SKM-1 treated with dmso at 0.1 percent for 144 hours (cell line): ENCODE measurements around the gene HOXD3.

Experiments used
- DNase-seq: peaks from one replicate; lab custom pipeline; 2025; ENCODE audit not compliant: unreplicated experiment; lab: John Stamatoyannopoulos, UW

The HOXD3 gene

DNA sequence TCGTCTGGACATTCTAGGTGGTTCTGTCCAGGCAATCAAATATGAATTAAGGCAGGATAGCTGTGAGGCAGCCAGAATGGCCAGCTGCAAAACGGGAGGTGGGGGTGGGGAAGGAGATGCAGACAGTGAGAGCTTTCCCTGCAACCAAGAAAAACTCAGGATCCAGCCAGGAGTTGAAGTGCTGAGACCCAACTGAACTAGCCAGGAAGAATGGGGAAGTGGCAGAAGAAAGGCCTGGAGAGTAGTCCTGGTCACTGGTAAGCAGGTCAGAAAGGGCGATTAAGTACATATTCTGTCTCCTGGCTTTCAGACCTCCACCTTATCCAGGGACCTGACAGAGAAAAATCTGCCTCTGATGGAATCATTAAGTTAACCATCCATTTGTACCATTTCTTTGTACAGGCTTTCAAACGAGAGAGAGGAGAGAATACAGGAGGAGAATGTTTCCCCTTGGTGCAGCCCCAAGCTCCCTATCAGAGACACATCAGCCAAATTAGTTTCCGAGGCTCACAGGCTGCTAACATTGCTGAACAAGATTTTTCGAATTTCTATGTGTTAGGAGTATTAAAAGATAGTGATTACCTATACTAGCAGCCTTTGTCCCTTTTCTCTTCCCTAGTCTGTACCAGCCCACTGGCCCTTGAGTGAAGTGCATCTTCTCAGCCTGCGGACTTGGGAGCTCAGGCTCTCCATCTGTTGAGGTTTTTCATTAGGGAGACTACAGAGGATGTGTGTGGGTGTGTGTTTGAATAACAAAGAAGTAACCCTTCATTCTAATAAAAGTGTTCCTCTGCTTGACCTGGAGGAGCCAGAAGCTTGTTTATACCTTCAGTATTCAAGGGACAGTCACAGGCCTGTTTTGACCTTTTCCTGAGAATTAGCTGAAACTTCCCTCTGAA lies 18.9 kb downstream of the HOXD3 start:
- no peak for DNase-seq

DNA sequence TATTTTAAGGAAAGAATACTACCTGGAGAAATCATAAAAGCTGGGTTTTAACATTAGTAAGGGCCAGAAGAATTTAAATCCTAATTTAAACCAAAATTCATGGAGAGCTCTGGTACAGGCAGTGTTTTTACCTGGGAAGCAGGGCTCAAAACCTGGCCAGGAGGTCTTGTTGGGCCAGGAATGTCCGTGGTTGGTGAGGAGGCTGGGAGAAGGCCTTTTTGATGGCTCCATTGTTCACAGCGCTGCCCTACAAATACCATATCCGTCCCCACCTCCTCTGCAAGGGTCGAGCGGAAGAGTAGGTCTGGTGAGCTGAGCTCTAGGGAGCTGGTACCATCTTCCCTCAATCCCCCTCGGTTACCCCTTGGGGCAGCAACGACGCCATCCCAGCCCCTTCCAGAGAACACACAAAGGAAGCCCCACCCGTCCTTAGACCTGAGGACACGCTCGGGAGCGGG lies 20.5 kb downstream of the HOXD3 start:
- no peak for DNase-seq

DNA sequence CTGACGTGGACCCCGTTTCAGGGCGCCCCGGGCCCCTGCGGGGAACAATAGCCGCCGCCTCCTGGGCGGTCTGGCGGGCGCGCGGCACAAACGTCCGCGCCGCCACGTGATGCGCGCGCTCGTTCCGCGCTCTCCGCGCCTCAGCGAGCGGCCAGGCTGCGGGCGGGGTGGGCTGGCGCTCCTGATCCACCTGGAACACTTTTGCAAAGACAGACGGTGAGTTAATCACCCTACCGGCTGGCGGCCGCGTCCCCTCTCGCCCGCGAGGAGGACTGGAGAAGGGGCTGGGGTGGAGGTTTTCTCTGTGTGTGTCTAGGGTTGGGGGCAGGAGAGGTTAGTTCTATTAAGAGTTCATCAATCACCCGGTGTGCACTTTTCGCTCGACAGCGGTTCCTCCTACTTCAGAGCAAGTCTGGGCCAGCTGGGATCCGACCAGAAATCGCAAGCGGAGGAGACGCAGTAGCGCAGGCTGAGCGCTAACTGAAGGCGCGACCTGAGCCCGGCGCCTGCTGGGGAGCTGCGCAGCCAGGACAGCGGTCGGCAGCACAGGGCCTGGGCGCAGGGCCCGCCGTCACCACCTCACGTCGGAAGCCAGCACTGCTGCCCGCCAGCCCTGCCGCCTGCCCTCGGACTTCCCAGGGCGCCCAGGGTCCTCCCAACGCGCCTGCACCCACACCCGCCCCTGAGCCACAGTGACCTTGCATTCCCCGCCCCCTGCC lies 21.1 kb downstream of the HOXD3 start:
- no peak for DNase-seq

DNA sequence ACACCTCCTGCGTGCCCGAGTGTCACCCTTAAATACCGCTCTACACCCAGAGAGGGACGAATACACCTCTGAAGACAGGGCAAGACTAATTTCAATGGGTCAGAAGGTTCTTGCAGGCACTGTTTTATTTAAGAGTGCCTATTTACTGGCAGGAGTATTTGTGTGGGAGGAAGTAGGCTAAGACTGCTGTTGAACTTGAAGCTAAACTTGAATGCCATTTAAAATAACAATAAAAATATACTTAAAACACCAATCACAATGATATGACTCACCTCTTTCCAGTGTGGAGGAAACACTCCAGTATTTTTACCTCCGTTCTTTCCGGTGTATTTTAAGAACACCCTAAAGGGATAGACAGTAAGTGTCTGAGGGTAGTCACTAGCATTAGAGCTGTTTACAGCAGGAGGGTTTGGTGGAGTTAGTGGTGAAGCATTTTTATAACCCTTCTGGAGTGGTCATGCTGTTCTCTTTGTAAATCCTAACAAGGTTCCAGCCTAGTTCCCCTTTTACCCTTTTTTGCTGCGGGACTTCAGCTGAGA lies 21.7 kb downstream of the HOXD3 start:
- DNase-seq, result no peak

DNA sequence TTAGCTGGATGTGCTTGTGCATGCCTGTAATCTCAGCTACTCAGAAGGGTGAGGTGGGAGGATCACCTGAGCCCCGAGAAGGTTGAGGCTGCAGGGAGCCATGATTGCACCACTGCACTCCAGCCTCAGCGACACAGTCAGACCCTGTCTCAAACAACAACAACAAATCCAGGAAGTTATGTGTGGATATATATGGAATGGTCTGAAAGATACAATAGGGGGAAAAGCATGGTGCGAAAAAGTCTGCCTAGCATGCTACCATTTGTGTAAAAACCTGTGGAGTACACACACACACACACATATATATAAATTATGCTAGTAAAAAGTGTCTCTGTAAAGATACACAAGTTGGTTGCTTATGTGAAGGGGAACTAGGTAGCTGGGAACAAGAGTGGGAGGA lies 24.4 kb downstream of the HOXD3 start:
- no peak for DNase-seq

DNA sequence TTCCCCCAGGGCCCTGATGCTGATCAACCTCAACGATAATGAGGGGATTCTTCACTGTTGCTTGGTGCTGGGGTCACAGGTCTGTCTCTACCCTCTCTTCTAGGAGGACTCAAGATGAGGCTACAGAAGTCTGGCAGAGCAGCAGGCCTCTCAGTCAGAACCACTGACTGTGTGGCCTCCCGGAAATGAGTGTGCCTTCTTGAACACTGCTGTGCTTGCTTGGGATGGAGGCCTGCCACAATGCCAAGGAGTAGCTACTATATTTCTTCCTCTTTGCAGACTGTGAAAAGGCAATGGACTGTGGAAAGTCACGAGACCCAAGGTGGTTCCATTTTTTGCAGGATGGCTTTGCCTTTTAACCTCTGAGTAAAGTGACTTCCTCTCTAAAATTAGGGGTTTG lies 25.6 kb downstream of the HOXD3 start:
- no peak for DNase-seq

DNA sequence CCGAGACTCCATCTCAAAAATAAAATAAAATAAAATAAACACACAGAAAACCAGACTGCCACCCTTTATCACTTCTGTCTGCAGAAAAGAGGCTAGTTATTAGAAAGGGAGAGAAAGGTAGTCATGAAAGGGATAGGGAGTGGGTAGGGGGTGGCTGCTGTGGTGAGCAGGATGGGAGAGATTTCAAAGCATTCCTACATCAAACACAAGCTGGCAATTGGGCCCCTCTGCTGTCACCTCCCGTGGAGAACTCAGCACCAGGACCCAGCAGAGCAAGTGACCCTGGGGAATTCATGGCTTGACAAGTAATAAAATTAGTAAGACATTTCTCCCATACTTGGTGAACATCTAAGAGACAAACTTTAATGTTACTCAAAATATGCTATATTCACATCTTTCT lies 27.6 kb downstream of the HOXD3 start:
- no peak for DNase-seq

DNA sequence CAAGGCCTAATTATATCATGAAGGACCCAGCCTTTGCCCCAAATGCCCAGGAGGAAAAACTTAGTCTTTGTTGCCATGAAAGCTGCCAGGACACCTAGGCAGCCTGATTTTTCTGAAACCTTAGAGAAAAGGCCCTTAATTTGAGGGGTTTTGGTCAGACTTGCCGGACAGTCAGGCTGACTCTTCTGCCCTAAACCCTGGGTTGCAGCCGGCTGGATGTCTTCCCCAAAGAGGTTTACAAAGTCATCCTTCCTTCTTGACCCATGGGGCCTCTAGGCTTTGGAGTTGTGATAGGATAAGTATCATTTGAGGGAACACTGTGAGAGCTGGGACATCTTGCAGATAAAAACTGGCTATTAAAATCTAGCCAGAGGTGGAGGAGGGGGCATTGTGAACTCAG lies 28.9 kb downstream of the HOXD3 start:
- DNase-seq, result no peak

DNA sequence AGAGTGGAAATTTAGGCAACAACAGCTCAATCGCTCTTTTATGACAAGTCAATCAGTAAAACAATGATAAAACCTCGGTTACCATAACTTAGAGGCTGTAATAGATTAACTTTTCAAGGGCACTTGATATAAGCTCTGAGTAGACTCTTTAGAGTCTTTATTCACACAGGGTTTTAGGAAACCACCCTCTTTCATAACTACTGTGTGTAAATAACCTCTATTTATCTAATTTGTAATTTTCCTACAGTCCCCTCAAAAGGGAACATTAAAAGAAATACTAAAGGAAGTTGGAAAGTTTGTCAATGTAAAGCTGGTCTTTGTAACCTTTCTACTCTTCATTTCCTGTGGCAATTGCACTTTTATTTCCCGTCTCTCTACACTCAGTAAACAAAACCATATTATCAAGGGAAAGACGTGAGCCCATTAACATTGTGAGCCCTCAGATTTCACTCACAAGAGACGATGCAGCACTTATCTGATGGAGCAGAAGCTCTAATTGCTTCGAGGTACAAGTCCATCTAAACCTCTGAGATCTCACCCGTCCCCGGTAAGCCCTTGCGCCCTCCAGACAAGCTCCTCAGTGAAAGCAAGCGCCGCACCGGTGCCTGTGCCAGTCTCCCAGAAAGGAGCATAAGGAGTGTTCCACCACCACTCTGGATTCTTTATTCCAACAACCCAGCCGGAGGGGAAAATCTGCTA lies 30.2 kb downstream of the HOXD3 start:
- DNase-seq, result no peak

DNA sequence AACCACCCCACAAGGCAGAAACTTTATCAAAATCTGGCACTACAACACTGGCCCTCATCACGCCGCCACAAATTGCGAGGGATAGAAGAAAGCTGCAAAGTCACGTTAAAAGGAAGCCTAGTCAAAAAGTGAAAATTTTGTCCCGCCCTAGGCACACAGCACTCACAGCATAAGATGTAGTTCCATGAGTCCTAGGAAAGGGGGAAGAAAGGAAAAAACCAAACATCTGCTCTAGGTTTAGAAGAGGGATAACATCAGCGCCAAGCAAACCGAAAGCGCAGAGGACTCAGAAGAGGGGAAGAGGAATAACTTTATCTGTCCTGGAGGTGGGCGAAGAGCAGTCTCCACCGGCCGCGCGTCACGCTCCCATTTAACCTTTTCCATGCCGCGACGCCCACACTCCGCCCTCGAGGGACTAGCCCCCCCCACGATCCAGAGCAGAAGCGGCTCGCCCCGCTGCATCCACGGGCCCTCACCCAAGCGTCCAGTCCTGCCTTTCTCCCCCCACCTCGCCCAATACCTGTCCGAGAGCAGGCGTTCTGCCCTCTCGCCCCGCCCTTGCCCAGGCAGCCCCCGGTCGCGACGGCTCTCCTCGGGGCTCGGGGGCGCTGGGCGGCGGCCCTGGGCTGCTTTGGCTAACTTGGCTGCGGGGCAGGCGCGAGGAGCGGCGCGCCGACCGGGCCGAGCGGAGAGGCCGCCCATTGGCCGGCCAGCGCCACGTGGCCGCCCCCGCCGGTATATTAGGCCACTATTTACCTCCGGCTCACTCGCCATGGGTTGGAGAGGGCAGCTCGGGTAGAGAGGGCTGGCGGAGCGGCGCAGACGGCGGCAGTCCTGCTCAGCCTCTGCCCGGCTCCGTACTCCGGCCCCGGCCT lies 31.0 kb downstream of the HOXD3 start, which contains the start of gene HOXD1:
HOXD1 (plus strand) TSS at position 770 of the 875 bp plus-strand sequence. CDS start 134 bp downstream, outside the sequence.
- no peak for DNase-seq

DNA sequence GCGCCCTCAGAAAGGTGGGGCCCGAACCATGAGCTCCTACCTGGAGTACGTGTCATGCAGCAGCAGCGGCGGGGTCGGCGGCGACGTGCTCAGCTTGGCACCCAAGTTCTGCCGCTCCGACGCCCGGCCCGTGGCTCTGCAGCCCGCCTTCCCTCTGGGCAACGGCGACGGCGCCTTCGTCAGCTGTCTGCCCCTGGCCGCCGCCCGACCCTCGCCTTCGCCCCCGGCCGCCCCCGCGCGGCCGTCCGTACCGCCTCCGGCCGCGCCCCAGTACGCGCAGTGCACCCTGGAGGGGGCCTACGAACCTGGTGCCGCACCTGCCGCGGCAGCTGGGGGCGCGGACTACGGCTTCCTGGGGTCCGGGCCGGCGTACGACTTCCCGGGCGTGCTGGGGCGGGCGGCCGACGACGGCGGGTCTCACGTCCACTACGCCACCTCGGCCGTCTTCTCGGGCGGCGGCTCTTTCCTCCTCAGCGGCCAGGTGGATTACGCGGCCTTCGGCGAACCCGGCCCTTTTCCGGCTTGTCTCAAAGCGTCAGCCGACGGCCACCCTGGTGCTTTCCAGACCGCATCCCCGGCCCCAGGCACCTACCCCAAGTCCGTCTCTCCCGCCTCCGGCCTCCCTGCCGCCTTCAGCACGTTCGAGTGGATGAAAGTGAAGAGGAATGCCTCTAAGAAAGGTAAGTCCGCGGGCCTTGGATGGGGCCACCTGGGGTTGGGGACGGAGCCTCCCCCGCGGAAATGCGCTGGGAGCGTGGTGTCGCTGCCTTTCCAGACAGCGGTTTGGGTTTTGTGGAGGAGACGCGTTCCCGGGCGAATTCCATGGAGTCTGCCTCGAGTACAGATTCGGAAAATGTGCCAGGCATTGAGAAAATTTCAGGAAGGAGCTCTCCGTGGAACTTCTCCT lies 31.9 kb downstream of the HOXD3 start:
- DNase-seq, result no peak

DNA sequence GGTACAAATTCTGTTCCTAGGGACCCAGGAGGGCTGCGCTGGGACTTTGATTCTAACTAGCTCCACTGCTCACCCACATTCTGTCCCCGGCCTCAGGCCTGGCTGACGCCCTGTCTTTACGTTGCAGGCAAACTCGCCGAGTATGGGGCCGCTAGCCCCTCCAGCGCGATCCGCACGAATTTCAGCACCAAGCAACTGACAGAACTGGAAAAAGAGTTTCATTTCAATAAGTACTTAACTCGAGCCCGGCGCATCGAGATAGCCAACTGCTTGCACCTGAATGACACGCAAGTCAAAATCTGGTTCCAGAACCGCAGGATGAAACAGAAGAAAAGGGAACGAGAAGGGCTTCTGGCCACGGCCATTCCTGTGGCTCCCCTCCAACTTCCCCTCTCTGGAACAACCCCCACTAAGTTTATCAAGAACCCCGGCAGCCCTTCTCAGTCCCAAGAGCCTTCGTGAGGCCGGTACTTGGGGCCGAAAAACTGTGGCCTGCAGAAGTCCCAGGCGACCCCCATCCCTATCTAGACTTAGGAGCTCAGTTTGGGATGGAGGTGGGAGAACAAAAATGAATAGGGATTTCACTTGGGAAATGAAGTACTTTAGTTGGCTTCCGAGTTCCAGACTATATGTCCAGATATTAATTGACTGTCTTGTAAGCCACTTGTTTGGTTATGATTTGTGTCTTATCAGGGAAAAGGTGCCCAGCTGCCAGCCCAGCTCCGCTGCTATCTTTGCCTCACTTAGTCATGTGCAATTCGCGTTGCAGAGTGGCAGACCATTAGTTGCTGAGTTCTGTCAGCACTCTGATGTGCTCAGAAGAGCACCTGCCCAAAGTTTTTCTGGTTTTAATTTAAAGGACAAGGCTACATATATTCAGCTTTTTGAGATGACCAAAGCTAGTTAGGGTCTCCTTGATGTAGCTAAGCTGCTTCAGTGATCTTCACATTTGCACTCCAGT lies 32.9 kb downstream of the HOXD3 start:
- no peak for DNase-seq

DNA sequence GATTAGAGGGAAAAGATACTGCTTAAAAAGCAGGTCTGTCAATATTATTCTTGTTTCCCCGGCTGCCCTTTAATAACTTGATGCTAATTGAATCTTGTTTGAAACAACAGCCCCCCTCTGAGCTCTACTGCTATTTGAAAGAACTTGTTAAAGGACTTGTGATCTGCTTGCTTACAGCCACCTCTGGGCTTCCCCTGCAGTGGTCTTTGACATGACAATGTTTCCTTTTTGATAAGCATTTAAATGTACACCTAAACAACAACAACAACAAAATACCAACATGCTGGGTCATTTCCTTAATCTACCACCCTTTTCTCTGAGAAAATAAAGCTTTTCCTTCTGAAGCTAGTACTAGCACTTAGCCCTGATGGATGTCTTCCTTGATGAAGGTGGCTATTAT lies 35.2 kb downstream of the HOXD3 start:
- no peak for DNase-seq

DNA sequence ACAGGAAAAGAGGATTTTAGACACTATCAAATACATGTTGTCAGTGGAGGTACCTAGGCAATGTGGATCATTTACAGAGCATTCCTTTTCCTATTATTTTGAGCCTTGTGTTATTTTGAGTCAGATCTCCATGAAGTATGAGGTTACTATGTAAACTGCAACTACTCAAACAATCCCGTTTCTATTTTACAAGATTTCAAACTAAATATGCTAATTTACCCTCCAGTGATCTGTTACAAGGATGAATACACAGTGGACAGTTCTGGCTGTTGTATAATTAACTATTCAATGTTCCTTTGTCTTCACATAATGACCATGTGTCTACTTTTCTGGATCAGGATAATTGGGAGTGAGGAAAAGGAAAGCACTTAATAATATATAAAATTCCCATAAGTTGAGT lies 35.9 kb downstream of the HOXD3 start:
- no peak for DNase-seq

DNA sequence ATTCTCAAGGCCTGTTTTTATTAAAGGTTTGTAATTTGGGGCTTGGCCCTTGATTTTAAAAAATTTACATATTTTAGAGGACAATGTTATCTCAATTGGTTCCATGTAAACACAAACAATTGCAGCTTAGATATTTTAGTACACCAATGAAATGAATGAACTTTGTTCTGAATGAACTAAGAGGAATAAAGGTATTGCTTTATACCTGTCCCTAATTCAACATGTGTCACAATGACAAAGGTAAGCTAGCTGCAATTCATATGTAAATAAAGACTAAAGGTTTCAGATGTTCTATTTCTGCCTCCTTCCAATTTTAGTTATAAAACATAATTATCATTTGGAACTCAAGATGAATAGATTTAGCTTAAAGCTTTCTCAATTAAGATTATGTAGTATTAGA lies 42.8 kb downstream of the HOXD3 start:
- DNase-seq, result no peak

DNA sequence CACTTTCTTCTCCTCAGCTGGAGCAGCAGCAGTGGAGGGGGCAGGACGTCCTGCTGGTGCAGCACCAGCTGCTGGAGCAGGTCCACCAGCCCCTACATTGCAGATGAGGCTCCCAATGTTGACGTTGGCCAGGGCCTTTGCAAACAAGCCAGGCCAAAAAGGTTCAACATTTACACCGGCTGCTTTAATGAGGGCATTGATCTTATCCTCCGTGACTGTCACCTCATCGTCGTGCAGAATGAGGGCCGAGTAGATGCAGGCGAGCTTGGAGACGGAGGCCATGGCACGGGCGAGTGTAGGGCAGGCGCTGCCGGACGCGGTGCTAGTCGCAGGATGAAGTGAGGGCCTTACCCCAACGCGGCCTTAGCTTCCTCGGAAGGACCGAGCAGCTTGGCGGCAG lies 43.9 kb downstream of the HOXD3 start:
- no peak for DNase-seq

DNA sequence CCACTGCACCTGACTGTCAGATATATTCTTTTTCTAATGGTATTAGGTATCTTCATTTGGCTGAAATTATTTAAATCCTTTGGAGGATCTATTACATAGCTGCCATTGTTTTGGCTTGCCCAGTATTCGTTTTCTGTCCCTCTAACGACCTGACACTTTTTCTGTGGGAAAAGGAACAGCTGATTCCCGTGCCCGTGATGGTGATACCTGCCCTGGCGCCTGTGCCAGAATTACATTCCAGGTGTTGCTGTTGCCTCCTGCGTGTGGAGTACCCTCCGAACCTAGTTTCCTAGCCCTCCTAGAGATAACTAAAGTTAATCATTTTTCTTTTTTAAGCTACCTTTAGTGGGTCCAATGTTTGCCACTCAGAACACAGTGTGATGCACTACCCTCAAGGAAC lies 45.4 kb downstream of the HOXD3 start:
- no peak for DNase-seq

DNA sequence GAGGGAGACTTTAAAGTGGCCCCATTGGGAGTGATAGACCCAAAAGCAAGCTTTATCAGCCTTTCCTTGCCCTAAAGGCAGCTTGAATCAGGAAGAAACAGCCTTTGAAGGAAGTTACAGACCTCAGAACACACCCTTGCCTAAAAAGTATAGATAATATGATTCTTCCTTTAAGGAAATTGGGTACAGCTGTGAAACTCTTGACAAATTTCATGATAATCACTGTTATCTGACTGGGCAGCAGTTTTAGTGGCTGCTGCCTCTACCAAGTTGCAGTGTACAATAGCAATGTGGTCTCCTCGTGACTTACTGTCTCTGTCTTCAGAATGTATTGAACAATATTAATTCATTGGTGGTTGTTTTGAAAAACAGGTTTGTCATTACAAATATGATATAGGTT lies 48.0 kb downstream of the HOXD3 start:
- no peak for DNase-seq
